Left ventricle myocardium superior (tissue), 1 donor: ENCODE results near the gene GPBP1L1. TPM values are rescaled to one million over a fixed set of nuclear protein-coding genes. Genes with fewer than 3 reads are reported as not detected.
"Not testable (repeated sequence)": the region's sequence is repeated elsewhere in the genome, so short reads cannot be mapped to it uniquely, and the experiment has no call there.

ENCODE experiments used
- ATAC-seq: fragments of 200-7000 bp; cut with Tn5 transposase; one replicate; pipeline ENCODE4 v1.9.1; 2020; ENCODE audit warnings: mild to moderate bottlenecking, moderate library complexity
- DNase-seq: peaks from one replicate; pipeline ENCODE4 v3.0.0-alpha.2; 2020
- intact Hi-C: fragments of 100-400 bp; cut with micrococcal nuclease; formaldehyde crosslinking; loops from one replicate; pipeline ENCODE4 v1.11.0; 2022
- total RNA-seq: library from RNA; stranded (reverse); fragmentation: NEBNext Ultra II Directional; extraction: Animal tissue kit (Norgen Biotek cat#: 25700); gene quantifications from one replicate; pipeline ENCODE4 v1.2.1, GENCODE V29; 2021
- donor health status: DM: no; HTN: yes; CAD: no; lungs with severe emphysema.

GPBP1L1 gene
- total RNA-seq, 1 donor from 2014 or later, result 78.9 TPM

- DNase-seq, result no peak
- no peak for ATAC-seq
- intact Hi-C loops, result no loop called here
Measured at GRCh38 chr1:45610589-45611226, 75.6 kb downstream of the GPBP1L1 start.

DNA sequence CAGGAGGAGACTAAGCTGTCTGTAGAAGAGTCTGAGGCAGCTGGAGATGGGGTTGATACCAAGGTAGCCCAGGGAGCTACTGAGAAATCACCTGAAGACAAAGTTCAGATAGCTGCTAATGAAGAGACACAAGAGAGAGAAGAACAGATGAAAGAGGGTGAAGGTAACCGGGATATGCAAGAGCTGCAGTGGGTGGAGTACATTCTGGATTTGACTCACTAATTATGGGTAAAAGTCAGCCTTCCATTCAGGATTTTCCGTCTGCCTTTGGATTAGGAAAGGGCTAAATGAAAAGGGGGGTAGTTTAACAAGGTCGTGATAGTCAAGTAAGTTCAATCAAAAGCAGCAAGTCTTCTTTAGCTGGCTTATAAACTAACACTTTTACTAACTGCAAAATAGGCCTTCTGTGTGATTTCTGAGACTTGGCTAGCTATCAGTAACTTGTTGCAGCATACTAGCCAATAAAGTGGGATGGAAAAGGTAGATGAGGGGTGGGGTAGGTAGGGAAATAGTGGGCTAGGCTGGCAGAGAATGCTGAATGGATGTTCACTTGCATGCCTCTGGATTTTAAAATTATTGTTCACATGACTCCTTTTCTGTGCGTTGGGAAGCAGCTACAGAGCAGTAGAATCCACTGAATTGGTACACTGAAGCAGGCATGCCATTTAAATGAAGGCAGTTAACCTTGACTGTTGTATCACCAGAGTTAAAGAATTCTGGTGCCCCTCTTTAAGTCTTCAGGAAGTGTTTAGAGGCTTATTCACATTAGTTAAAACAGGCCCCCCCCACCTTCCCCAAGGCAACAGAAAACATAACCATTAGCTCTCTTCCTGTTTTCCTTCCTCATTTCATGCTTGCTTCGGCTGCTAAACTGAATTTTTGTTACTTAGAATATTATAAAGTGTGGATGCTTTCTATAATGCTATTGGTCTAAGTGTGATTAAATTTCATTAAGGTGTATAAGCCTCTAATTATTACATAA, 77.9 kb downstream of the GPBP1L1 start:
- DNase-seq (no peak), ATAC-seq (peak; percentile 27)
- intact Hi-C loops, result no loop called here

DNA sequence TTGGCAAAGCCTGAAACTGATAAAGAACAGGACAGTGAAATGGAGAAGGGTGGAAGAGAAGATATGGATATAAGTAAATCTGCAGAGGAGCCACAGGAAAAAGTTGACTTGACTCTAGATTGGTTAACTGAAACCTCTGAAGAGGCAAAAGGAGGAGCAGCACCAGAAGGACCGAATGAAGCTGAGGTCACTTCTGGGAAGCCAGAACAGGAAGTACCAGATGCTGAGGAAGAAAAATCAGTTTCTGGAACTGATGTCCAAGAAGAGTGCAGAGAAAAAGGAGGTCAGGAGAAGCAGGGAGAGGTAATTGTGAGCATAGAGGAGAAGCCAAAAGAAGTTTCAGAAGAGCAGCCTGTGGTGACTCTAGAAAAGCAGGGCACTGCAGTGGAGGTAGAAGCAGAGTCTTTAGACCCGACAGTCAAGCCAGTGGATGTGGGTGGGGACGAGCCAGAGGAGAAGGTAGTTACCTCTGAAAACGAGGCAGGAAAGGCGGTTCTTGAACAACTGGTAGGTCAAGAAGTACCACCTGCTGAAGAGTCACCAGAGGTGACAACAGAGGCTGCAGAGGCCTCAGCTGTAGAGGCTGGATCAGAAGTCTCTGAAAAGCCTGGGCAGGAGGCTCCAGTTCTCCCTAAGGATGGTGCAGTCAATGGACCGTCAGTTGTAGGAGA, 78.8 kb downstream of the GPBP1L1 start:
- ATAC-seq (peak; percentile 44), DNase-seq (no peak)
- intact Hi-C loops, result no loop called here

DNA sequence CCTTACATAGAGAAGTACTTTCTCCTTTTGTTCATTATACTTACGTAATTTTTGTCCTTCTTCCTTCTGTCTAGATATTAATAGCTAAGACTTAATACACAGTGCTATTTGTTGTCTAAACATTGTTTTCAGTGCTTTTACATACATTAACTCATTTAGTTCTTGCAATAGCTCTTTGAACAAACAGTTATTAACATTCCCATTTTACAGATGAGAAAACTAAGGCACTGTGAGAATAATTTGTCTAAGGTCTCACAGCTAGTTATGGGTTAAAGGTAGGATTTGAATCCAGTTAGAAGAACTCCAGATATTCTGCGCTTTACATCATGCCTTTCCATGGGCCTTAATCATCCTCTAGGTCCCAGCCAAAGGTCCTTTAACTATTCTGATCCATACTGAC, 82.1 kb downstream of the GPBP1L1 start:
- no peak for ATAC-seq
- no peak for DNase-seq
- intact Hi-C loops, result no loop called here

- intact Hi-C loops, DNase-seq, ATAC-seq: not testable (repeated sequence)
Measured at GRCh38 chr1:45596765-45597164, 89.6 kb downstream of the GPBP1L1 start.

DNA sequence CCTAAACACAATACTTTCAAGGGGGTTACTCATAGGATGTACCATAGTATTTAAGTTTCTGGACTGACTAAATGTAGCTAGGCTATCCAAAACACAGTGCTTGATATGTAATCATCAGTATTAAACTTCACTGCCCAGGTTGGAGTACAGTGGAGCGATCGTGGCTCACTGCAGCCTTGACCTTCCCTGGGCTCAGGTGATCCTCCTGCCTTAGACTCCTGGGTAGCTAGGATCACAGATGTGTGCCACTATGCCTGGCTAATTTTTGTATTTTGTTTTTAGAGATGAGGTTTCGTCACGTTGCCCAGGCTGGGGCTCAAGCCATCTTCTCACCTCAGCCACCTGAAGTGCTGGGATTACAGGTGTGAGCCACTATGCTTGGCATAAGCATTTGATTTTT, 91.9 kb downstream of the GPBP1L1 start:
- DNase-seq (no peak), ATAC-seq (no peak)
- intact Hi-C loops, result no loop called here

DNA sequence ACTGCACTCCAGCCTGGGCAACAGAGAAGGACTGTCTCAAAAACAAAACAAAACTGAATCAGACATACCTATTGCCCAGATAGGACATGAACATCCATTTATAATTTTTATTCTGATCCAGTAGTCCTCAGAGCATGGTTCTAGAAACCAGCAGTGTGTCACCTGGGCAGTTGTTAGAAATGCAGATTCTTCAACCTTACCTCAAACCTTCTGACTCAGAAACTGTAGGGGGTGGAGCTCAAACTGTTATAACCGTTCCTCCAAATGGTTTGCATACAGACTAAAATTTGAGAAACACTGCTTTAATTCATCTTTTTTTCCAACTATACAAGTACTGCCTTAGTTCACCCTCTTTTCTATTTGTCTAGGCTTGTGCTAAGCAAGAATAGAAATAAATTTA, 96.5 kb downstream of the GPBP1L1 start:
- DNase-seq (no peak), ATAC-seq (no peak)
- intact Hi-C loops, result no loop called here

- no peak for DNase-seq
- intact Hi-C loops, result no loop called here
- no peak for ATAC-seq
Measured at GRCh38 chr1:45586769-45587168, 99.6 kb downstream of the GPBP1L1 start.

GRCh38 chr1:45585496-45586075, 100.7 kb downstream of the GPBP1L1 start:
- intact Hi-C loops, result no loop called here
- DNase-seq, result no peak
- ATAC-seq, result no peak

- DNase-seq (no peak), ATAC-seq (no peak)
- intact Hi-C loops, result no loop called here
Measured at GRCh38 chr1:45585110-45585426, 101.3 kb downstream of the GPBP1L1 start.

DNA sequence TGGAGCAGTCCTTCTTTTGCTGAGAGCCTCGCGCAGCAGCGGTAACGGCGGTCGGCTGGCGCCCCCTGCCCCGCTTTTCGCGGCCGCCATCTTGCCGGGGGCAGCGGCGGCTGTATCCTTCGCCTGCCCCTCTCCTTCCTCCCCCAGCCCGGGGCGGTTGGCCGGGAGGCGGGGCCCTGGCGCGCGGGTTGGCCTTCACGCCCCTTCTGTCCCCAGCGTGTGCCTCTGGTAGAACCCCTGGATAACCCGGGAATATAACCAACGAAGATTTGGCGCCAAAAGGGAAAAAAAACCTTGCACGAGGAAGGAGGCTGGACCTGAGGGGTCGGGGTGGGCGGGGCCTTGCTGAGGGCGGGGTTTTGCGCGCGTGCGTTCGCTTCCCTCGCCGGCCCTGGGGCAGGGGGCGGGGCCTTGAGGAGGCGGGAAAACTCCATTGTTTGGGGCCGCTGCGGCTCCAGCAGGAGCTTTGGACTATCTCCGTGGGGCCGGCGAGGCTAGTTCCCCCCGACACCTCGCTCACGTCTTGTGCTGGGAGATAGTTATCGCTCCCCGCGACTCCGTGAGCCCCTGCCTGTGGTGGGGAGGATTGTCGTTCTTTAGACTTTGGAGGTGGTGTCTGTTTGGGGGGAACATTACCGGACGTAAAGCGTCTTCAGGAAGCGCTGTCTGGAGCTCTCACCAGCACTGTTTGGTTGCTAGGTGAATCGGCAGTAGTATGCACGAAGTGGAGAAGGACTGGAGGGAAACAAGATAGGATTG, 101.8 kb downstream of the GPBP1L1 start:
- peak; percentile 93 for DNase-seq
- intact Hi-C loops, result no loop called here
- peak; percentile 82 for ATAC-seq

- intact Hi-C loops, result no loop called here
- ATAC-seq, result peak; percentile 91
- DNase-seq, result peak; percentile 93
Measured at GRCh38 chr1:45583666-45584350, 102.5 kb downstream of the GPBP1L1 start, which contains the start of gene NASP. NASP (plus strand) TSS chr1:45584041; CDS start chr1:45584147, 106 bp downstream.

DNA sequence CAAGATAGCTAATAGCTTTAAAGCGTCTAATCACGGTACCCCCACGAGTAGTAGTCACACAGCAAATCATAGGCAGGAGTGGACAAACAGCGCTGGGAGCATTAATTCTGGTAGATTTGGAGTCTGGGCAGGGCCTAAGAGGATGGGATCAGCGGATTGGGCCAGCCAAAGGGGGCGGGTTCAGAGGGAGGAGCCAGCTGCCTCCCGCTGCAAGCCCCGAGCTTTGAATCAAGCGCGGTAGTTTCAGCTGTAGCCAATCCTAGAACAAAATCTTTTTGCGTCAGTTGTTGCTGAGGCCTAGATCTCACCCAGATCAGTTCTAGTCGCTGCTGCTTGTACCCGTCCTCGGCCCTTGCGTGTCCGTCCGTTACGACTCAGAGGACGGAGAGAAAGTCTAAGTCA, 103.1 kb downstream of the GPBP1L1 start:
- ATAC-seq, result peak; percentile 90

More for the DNA sequence above, 103.1 kb downstream of the GPBP1L1 start:
- peak; percentile 95 for DNase-seq
- intact Hi-C loops, result no loop called here

Other genes starting within 250 kb of the GPBP1L1 start
- 1.9 TPM for gene TESK2, start 195.4 kb downstream of the GPBP1L1 start, total RNA-seq
- 0.30 TPM for gene CCDC163, start 186.5 kb downstream of the GPBP1L1 start, total RNA-seq
- gene MMACHC, start 186.2 kb downstream of the GPBP1L1 start, total RNA-seq, result 24.7 TPM
- 311 TPM for gene PRDX1, start 164.6 kb downstream of the GPBP1L1 start, total RNA-seq
- 43.2 TPM for gene AKR1A1, start 135.7 kb downstream of the GPBP1L1 start, total RNA-seq
- 29.5 TPM for gene NASP, start 102.5 kb downstream of the GPBP1L1 start, total RNA-seq
- 0.64 TPM for gene CCDC17, start 62.5 kb downstream of the GPBP1L1 start, total RNA-seq
- gene TMEM69, start 1.6 kb upstream of the GPBP1L1 start, total RNA-seq, result 21.7 TPM
- 12.2 TPM for gene IPP, start 64.1 kb upstream of the GPBP1L1 start, total RNA-seq
- gene MAST2, start 117.1 kb upstream of the GPBP1L1 start, total RNA-seq, result 103 TPM